ENCODE measurements around the gene CYP11A1. TPM values are rescaled to one million over a fixed set of nuclear protein-coding genes. Genes with fewer than 3 reads are reported as not detected.

The CYP11A1 gene
- total and polyA plus RNA-seq, 7 donors: 0.14 to 5.0 (median 0.61) TPM

- H3K4me3 ChIP-seq: no peak overlapping the region
- intact Hi-C loops (cut with DNase I): no loop called here
- no peak for ATAC-seq
- 32 to 50% (median 38%) methylated on average over 6 to 7 of the region's 7 CpGs for WGBS, 3 donors
- peaks cover 0 to 41% (median 4%) of the 10 kb centered on the region in 3 donors for H3K27me3 ChIP-seq (ENCODE audit: insufficient read depth in 3 of 3, low read length in 2 of 3)
- no peak overlapping the region for H3K27ac ChIP-seq
- H3K9me3 ChIP-seq: no peaks in the 10 kb centered on the region
- no peaks in the 10 kb centered on the region for H3K36me3 ChIP-seq (ENCODE audit: insufficient read depth in 1 of 2, low read depth in 1 of 2)
- TF ChIP-seq CTCF (IDR thresholded peaks at IDR 0.05): no peak
- no peaks in the 10 kb centered on the region for H3K4me1 ChIP-seq
- DNase-seq: no peak
Measured at GRCh38 chr15:74301583-74302361, 65.7 kb downstream of the CYP11A1 start.

GRCh38 chr15:74300057-74300795, 67.2 kb downstream of the CYP11A1 start:
- ATAC-seq (no peak), DNase-seq (no peak)
- Histone ChIP-seq H3K4me3 (no peak overlapping the region), H3K27me3 (ENCODE audit: insufficient read depth in 3 of 3, low read length in 2 of 3) (peaks cover 0 to 32% (median 2%) of the 10 kb centered on the region in 3 donors), H3K4me1 (no peaks in the 10 kb centered on the region), H3K36me3 (ENCODE audit: insufficient read depth in 1 of 2, low read depth in 1 of 2) (no peaks in the 10 kb centered on the region), H3K27ac (no peak overlapping the region), H3K9me3 (no peaks in the 10 kb centered on the region)
- 43 to 53% (median 52%) methylated on average over 26 of the region's 26 CpGs for WGBS, 3 donors
- intact Hi-C loops (cut with DNase I): no loop called here
- no peak for TF ChIP-seq CTCF (IDR thresholded peaks at IDR 0.05)

- H3K27me3 ChIP-seq (ENCODE audit: insufficient read depth in 3 of 3, low read length in 2 of 3): peaks cover 0 to 23% (median 2%) of the 10 kb centered on the region in 3 donors
- WGBS, 3 donors: 7 to 15% (median 12%) methylated on average over 1 of the region's 1 CpG
- TF ChIP-seq CTCF (IDR thresholded peaks at IDR 0.05): no peak
- intact Hi-C loops (cut with DNase I): no loop called here
- H3K9me3 ChIP-seq: no peaks in the 10 kb centered on the region
- H3K27ac ChIP-seq: no peak overlapping the region
- no peak overlapping the region for H3K4me3 ChIP-seq
- DNase-seq (peak in 1 of 2 donors; percentile 21), ATAC-seq (no peak)
- no peaks in the 10 kb centered on the region for H3K36me3 ChIP-seq (ENCODE audit: insufficient read depth in 1 of 2, low read depth in 1 of 2)
- H3K4me1 ChIP-seq: no peaks in the 10 kb centered on the region
Measured at GRCh38 chr15:74297887-74298286, 69.6 kb downstream of the CYP11A1 start.

- intact Hi-C loops (cut with DNase I): no loop called here
- no peaks in the 10 kb centered on the region for H3K36me3 ChIP-seq (ENCODE audit: insufficient read depth in 1 of 2, low read depth in 1 of 2)
- H3K4me1 ChIP-seq: no peaks in the 10 kb centered on the region
- H3K27me3 ChIP-seq (ENCODE audit: insufficient read depth in 3 of 3, low read length in 2 of 3): peaks cover 0 to 17% (median 0%) of the 10 kb centered on the region in 3 donors
- DNase-seq (peak in 1 of 2 donors; percentile 35), ATAC-seq (no peak)
- no peak overlapping the region for H3K27ac ChIP-seq
- peak; percentile 6 for TF ChIP-seq CTCF (IDR thresholded peaks at IDR 0.05)
- H3K9me3 ChIP-seq: no peaks in the 10 kb centered on the region
- 51 to 59% (median 54%) methylated on average over 6 of the region's 6 CpGs for WGBS, 3 donors
- H3K4me3 ChIP-seq: no peak overlapping the region
Measured at GRCh38 chr15:74295800-74296199, 71.6 kb downstream of the CYP11A1 start.

All from psoas muscle (tissue), 8 donors.